Activated CD4-positive, alpha-beta T cell treated with anti-CD3 and anti-CD28 coated beads, Interleukin-2, Interleukin-4, amounts not matched to agents 100 ng/mL and 50 ng/mL, durations not matched to agents 16 hours and 8 hours (primary cell): ENCODE measurements around the gene NR2F2.

Source experiments
- DNase-seq: peaks from one replicate; pipeline ENCODE4 v3.0.0-alpha.2; 2020; ENCODE audit warnings: low spot score

Gene NR2F2

GRCh38 chr15:96343113-96344059 is 12.9 kb downstream of the NR2F2 start:
- no peak for DNase-seq

- no peak for DNase-seq
Measured at GRCh38 chr15:96344060-96344705, 13.7 kb downstream of the NR2F2 start.

DNA sequence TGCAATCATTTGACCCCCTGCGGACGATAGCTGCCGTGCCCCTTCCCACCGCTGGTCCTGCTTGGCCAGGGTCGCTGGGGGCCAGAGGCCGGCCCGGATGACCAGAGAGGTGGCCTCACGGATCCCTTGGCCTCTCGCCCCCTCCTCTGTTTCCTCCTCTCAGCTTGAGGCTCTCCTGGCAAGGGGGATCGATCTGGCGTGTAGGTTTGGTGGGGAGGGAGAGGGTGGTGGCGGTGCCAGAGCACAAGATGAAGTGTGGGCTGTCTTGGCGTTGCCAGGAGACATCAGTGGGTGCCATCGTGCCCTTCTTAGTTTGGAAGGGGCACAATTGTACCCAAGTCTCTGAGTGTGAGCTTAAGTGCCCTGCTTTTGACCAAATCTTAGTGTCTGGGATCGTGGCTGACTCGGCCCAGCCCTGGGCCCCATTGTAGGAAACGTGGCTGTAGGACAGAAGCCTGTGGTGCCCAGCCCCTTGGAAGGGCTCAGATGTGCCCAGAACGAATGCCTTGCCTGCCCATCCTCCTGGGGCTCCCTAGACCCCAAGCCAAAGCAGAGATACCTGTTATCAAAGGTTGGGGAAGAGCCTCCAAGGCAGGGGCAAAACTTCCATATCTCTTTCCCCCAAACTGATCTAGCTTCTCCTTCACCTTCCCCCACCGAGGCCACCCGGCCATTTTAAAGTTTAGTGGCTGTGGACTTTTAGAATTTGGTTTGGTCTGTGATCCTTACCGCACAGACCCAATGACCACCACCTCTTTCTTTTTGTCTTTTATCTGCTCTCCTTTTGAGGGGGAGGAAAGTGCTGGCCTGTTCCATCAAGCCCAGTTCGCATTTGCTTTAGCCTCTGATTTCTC is 14.4 kb downstream of the NR2F2 start:
- DNase-seq: no peak

DNA sequence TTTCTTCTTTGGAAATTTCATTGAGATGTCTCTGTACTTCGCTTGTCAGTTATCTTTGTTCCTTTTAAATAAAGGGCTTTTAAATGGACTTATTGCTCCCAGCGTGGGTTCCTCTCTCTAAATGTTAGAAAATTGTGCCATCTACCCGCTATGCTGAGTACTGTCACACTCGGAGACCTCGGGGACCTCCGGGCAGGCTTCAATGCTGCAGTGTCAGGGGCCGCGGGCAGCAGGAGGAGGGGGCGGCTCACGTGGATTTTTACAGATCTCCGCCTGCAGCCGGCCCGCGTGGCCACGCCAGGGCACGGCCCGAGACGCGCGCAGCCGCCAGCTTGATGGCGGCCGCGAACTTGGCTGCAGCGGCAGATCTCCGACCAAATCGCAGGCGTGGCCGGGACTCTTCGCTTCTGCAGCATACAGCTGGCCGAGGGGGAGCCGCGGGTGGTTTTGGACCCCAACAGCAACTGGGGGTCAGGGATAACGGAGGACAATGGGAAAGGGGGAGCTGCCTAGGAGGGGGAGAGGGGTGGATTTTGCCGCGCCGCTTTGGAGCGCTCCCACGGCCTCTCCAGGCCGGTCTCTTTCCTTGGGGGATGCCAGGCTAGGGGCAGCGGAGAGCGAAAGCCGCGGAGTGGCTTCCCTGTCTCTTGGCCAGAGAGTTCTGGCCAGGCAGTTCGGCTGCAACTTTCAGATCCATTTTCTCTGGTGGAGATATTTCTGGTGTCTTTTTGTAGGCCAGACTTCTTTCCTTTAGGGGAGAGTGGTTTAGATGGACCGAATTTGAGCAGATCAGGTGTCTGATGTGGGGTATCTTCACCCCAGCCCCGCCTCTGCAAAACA is 15.3 kb downstream of the NR2F2 start:
- DNase-seq: peak; percentile 23

GRCh38 chr15:96346409-96346970 is 16.0 kb downstream of the NR2F2 start:
- no peak for DNase-seq

DNA sequence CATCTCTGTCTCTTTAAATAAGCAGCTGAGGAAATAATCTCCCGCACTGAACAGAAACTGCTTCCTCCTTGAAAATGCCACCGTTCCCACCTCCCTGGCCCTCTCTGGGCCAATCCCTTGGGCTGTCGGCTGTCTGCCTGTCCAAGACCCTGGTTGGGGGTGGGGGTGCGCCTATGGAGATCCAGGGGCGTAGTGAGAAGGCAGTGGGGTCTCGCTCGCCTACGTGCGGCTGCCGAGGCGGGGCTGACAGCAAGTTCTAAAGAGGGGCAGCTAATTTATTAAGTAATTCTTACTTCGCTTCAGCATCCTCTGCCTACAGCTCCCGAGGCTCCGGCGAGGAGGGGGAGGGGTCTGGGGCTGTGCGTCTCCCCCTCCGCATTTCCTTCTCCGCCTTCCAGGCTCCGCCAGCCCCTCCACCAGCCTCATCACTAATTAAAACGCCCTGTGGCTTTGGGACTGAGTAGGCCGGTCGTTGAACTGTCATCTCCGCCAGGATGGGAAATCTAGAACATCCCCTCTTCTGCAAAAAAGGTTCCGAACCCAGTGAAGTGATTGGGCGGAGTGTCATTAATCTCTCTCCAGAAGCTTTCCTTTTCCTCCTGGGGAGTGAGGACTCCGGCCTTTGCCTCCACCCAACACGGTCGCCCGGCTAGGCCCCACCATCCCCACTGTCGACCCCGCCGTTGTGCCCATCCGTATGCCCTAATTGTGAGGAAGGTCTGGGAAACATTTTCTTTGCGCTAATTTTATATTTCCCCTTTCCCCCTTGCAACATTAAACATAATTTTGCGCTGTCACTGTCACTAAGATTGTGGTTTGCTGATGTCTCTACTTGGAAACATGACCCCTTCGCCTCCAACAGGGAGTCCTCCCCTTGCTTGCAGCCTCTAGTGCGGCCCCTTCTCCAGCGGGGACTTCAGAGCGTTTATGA is 16.9 kb downstream of the NR2F2 start:
- no peak for DNase-seq

GRCh38 chr15:96348112-96349027 is 17.9 kb downstream of the NR2F2 start:
- DNase-seq: no peak

DNA sequence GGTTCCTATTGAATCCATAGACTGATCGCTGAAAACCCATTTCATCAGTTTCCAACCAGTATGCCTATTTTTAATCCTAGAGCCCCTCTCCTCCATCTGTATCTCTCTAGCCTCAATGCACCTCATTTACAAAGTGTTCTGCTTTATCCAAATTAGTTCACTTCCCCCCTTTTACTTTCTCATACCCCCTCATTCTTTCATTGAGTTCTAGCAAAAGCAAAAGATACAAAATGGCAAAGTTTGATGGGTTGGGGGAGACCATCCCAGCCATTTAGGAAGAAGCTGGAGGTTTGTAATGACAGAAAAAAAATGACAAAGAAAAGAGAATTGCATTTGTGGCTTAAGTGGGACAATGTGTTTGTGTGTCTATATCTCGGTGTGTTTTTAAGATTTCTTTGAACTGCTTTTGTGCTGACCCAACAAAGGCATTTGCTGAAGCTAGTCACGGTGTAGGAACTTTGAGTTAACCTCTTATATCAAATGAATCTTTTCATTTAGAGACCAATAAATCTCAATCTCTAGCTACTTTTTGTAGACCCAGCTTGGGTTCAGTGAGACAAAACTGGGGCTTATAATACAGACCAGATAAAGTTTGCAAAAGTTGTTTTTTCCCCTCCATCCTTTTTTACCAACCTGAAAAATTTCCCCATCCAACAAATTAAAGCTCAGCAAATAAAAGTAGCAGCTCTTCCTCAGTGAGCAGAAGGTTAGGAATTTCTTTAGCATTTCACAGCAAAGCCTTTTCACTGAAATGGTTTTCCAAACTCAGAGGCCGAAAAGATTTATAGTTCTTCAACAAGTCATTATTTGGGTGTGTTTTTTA is 18.7 kb downstream of the NR2F2 start:
- no peak for DNase-seq

GRCh38 chr15:96349857-96350720 is 19.6 kb downstream of the NR2F2 start:
- DNase-seq: no peak

GRCh38 chr15:96350934-96351724 is 20.6 kb downstream of the NR2F2 start:
- no peak for DNase-seq

GRCh38 chr15:96351761-96352603 is 21.5 kb downstream of the NR2F2 start:
- no peak for DNase-seq

DNA sequence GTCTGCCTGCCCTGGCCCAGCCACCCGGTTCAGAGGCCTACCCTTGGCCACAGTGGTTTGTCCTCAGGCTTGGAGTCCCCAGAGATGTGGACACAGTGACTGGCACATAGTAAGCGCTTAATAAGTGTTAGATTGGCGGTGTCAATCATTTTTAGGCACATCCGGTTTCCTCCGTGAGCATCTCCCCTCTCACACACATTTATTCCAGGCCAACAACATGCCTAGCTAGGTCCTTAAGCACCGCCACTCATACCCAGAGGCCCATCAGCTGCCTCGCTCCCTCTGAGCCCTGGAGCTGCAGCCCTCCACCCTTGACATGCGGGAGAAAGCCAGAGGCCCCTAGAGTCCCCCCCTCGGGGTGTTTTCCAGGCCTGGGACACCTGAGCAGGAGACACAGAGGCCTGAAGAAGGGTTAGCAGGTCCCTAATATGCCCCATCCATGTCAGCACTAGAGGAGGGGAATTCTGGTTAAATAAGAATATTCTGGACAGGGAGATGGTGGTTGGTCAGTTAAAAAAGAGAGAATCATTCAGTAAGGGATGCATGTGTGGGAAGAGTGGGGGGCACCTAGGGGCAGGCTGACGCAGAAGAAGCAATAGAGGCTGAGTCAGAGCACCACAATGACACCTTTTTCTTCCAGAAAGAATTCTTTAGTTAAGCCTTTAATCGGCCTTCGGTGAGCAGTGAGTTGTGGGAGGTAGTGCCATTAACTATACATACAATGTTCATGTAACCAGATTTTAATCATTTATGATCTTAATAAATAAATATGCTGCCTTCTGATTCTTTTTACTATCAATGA is 22.3 kb downstream of the NR2F2 start:
- DNase-seq: no peak

DNA sequence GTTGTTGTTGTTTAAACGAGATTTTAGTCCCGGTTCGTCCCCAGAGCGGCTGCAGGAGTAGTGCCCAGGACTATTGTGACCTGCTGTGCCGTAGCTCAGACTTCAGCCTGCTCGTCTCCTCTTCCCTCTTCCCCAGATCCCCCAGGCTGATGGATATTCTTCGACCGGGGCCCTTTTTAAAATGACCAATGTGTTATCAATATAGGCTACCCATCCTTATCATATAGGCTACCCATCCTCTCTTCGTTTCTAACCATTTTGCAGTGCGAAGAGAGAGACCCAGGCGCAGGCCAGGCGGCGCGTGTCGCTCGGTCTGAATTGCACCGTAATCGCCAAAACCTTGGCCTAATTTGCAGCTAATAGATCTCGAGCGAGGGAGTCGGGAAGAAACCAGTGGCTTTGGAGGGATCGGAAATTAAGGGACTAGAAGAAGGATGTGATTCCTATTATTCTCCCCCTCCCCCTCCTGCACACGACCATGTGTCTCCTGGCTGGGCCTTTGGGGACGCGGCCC is 23.0 kb downstream of the NR2F2 start:
- DNase-seq: no peak
